NCI-H2227 treated with DMSO at 0.1 percent for 48 hours (cell line): Measurements from ENCODE around the gene ZCCHC17.
"Not testable (repeated sequence)": the region's sequence is repeated elsewhere in the genome, so short reads cannot be mapped to it uniquely, and the experiment has no call there.

Experiments used
- DNase-seq: peaks from one replicate; lab custom pipeline; 2025; lab: John Stamatoyannopoulos, UW

ZCCHC17 gene

DNA sequence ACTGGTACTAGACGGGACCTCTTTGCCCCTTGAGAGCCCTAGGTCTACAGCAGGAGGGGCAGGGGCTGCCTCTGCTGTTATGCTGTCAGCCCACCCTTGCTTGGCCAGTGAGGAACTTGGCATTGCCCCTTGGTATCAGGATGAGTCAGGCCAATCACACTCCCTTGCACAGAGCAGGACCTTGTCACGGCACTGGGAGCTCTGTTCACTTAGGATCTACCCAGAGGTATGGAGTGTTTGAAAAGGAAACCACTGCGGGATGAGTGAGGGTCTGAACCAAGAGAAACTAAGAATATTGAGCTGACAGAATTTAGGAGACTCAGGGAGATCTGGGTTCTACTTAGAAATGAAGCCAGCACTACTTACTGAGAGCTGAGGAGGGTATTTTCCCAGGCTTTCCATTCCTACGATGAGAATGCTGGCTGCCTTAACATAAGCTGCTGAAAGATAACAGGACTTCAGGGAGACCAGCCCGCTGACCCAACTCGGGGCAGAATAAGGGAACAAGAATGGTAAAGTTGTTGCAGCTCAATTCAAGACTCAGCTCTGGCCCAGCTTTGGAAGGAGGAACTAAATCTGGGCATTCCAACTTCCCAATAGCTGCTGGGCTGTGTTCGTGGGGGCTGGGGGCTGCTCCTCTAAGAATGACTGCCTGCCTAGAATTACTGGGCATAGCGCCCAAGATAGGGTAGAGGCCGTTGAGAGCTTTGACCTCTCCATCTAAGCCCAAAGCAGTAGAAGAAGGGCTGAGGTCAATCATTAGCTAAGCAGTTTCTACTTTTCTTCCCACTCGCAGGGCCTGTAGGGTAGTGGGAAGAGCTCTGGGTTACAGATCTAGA lies 74.5 kb downstream of the ZCCHC17 start:
- DNase-seq: no peak

DNA sequence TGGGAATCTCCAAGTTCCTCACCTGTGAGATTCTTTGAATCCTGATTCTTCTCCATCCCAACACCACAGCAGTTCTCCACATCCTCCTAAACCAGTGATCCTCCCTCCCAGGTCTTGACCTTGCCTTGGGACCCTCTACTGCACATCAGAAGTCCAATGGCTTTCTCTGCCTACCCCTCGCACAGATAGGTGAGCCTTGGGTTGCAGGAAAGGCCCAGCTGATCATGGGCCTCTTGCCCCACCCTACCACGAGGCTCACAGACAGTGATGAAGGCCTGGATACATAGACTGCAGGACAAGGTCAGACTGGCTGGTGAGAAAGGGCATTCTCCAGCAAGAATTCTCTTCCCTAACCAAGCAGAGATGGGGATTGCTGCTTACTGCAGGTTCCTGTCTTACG lies 75.2 kb downstream of the ZCCHC17 start:
- DNase-seq: no peak

DNA sequence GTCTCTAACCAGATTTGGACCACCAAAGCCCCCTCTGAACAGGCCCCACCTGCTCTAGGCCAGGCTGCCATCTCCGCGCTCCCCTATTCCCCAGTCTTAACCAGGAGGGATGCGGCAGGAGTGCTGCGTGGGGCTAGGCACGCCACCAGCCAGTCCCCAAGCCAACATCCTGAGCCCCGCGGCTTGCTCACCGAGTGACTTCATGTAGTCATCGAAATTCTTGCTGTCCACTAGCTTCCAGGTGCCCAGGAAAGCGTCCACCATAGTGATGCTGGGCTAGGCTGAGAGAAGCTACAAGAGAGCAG lies 75.9 kb downstream of the ZCCHC17 start:
- DNase-seq: no peak

DNA sequence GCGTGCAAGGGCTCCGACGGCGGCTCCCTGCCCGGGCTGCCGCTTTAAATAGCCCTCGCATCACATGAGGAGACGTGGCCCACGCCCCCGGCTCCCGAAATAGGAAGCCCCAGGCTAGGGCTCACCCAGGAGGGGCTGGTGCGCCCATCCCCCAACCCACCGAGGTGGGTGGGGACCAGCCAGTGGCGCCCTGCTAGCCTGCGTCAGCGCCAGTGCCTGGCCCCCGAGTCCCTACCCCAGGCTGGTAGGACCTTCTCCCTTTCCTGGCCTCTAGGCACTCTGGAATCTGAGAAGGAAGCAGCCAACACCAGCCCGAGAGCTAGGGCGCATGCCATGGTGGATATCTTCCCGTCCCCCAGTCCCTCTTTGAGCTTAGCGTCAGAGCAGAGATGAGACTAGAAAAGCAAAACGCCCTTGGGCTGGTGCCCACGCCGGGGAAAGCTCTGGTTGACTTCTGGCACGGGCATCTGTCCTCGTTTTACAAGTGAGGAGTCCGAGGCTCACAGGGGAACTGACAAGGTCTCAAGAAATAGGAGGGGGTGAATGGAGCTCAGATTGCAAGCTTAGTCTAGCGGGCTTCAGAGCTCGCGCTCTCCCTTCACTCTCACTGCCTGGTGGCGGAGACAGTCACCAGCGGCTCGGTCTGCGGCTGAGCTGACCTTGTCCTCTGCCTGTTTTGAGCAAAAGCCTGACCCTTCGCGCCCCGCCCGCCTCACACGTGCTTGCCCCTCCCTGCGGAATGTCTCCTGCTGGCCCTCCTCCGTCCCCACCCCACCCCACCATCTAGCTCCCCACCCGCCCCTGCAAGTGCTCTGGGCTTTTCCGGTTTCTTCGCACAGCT lies 76.4 kb downstream of the ZCCHC17 start, which contains the start of gene FABP3:
FABP3 (minus strand) TSS at position 21 of the 841 bp plus-strand sequence. CDS start 62 bp downstream, outside the sequence.
- DNase-seq: peak; percentile 83

DNA sequence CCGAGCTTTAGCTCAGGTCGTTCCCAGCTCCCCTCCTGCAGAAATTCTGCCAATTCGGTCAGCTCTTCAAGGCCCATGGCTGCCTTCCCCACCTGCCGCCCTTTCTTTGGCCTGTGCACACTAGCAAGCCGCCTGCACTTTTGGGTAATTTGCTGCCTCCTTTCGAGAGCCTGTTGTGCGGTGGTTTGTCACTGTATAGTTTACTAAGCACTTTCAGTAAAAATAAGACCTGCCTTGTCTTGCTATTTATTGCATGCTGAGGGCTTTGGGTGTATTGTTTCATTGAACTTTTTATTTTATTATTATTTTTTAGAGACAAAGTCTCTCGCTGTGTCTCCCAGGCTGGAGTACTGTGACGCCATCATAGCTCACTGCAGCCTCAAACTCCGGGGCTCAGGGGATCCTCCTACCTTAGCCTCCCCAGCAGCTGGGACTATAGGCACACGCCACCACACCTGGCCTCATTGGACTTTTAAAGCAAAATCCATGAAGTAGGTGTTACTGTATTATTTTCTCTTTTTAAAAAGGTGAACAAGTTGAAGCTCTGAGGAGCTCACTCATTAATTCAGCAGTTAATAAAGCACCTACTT lies 77.2 kb downstream of the ZCCHC17 start:
- no peak for DNase-seq

DNA sequence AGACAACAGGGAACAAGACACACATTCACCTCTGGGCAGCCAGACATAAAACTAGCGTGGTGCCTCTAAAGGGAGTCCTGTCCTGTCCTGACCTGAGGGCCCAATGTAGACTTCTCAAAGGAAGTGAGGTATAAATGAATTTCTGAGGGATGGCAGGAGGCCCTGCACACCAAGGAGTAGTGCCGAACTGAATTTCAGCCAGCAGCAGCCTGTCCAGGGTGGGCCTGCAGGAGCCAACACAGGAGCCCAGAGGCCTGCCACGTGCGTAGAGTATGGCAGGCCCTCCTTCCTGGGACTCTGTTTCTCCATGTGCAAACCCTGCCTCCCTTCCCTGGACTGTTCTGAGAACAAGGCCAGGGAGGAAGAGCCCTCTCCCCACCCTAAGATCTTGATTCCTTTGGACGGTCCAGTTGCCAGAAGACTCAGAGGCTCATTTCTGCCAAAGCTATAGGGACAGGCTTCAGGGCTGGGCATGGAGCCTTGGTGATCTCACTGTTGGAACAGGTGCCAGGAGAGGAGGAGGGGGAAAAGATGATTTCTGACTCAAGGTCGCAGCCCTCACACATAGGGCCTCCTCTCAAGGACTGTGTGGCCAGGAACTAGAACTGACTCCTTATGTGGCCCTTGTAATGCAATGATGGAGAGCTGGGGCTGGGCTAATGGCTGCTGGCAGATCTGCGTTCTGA lies 77.8 kb downstream of the ZCCHC17 start:
- DNase-seq: no peak

DNA sequence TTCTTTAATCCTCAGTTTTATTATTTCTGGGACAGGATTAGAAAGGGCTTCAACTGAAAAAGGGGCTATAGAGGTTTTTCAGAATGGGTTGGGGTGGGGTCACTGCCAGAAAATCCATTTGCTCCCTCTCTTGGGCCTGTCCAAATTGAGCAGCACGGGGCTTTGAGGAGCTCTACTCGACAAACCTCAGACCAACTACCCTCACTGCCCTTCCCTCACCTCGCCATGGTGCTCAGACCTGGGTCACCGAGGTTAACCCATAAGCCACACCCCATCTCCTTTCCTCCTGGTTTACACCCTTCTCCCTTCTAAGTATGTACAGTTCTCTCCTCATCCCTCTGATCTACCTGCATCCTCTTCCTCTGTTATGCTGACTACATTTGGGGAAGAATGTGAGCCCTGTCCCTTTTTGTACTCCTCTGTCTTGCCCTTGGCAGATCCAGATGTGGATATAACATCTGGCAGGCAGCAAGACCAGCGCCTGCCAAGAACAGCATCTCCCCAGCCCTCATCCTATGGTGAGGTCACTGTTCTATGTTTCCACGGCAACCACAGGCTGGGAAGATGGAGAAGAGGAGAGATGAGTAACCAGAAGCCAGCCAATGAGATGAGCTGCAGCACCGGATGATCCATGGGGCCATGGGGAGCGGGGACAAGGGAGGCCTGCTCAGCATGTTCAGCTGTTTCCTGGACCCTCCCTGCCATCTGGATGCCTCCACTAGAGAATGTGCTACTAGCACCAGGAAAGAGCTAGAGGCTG lies 79.7 kb downstream of the ZCCHC17 start:
- peak; percentile 79 for DNase-seq

DNA sequence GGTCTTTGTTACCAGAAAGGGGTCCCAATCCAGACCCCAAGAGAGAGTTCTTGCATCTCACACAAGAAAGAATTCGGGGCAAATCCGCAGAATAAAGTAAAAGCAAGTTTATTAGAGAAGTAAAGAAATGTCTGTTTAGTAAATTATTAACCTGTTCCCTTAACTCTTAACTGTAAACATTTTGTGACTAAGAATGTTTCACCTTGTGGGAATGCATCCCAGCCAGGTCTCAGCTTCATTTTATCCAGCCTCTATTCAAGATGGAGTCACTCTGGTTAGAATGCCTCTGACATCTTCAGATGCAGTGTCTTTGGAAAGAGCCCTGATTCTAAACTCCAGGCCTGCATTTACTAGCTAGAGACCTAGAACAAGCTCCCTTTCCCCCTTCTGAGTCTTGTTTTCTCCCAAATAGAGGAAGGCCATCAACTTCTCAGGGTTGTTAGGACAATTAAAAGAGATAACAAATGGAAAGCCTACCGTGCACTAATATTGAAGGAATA lies 80.6 kb downstream of the ZCCHC17 start:
- DNase-seq: no peak

DNA sequence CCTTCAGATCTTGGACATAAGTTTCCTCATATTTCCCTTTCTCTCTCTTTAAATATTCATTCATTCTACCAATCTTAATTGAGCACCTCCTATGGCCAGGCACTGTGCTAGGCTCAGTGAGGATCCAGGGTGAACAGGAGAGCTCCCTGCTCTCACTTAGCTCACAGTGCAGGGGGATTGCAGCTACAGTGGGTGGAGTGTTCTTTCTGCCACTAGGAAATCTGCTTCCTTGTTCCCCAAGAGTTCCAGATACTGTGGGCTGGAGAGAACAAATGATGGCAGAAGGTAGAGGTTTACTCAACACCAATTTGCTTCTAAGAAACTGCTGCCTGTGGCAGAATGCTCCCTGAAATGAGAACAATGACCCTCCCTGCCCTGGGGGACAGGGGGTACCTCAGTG lies 81.2 kb downstream of the ZCCHC17 start:
- no peak for DNase-seq

DNA sequence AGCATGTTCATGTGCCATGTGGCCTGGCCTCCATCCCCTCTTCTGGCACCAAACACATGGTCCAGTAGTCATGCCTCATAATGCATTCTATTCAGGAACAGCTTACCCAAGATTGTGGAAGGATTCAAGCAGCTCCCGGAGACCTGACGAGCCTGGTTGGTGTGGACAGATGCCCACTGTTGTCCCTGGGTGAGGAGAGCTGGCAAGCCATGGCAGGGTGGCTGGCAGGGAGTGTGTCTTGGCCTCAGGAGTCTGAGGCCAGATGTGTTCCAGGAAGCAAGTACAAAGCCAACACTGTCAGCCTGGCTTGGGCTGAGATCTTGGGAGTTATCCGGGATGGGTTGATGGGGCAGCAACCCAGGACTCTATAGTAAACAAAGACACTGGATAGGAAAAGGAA lies 83.3 kb downstream of the ZCCHC17 start:
- DNase-seq: no peak

DNA sequence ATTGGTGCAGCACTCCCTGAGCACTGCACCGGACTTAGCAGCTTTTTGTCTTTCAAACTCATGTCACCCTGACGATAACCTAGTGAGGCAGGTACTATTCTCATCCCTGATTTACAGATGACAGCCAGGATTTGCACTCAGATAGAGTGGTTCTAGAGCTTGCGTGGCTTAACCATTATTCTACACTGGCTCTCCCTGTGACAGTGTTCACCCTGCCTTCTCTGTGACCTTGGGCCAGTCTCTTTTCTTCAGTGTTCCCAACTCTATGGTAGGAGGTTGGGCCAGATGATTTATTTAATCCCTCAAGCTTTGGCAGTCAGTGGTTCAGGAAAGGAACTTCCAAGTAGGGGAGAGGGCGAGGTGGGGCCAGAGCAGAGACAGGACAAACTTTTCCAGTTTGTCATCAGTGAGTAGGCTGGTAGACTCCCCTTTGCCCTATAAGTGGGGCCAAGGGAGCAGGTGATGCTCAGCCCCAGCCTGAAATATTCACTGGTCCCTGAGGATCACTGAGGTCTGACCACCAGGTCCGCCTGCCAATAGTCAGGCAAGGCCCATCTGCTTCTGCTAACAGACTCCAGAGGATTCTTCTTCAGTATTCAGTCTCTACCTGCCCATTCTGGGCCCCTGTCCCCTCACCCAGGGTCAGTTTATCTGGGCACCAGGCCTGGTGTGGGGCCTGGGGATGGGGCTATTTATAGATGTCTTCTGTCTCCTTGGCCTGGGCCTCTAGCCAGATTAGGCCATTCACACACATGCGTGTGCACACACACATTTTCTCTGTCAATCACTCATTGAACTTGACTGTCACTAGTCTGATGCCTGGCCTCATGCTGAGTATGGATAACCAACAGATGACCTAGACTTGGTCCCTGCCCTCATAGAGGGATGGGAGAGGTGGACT lies 84.8 kb downstream of the ZCCHC17 start:
- no peak for DNase-seq

DNA sequence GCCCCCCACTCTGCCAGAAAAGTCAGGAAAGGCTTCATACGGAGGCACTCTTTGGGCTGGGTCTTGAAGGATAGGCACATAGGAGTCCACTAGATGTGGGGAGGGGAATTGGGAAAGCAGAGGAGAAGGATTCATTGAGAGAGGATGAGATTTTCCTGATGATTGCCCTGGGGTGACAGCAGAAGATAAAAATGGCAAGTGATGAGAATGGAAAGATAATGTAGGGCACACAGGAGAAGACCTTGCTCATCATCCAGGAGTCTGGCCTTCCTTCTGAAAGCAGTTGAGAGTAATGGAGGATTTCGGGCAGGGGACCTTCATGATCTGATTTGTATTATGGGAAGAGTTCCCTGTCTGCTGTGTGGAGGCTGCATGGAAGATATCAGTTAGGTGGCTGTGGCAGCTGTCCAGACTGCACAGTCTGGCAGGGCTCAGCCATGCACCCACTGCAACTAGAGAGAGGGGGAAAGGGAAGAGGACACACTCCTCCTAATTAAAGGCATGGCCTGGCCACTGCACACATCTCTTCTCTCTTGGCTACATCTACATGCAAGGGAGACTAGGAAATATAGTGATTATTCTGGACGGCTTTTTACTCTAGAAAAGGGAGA lies 85.7 kb downstream of the ZCCHC17 start:
- no peak for DNase-seq

DNA sequence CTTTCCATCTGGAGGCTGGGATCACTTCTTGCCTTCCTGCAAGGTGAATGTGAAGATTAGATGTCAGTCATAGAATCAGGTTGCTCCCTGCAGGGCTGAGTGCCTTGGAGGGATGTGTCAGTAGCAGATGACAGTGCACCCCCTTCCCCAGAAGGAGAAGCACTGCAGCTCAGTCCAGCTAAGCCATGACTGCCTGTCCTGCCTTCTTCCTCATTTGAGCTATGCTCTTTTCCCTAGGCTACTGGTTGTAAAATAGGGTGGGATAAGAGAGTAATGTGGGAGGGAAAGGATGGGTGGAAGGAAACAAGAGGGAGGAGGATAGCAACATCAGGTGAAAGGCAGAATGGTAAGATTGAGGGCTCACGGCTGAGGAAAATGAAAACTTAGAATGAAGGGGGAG lies 87.1 kb downstream of the ZCCHC17 start:
- no peak for DNase-seq

DNA sequence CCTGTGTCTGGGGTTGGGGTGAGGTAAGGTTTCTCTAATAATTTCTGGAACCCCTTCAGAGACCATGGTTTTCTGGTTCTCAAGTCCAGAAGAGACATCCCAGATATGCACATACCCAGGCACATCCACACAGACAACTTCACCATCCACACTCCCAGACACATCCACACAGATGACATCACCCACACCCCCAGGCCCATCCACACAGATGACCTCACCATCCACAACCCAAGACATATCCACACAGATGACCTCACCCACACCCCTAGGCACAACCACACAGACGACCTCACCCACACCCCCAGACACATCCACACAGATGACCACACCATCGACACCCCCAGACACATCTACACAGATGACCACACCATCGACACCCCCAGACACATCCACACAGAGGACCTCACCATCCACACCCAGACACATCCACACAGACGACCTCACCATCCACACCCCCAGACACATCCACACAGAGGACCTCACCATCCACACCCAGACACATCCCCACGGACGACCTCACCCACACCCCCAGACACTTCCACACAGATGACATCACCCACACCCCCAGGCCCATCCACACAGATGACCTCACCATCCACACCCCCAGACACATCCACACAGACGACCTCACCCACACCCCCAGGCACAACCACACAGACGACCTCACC lies 89.9 kb downstream of the ZCCHC17 start:
- not testable (repeated sequence) for DNase-seq

DNA sequence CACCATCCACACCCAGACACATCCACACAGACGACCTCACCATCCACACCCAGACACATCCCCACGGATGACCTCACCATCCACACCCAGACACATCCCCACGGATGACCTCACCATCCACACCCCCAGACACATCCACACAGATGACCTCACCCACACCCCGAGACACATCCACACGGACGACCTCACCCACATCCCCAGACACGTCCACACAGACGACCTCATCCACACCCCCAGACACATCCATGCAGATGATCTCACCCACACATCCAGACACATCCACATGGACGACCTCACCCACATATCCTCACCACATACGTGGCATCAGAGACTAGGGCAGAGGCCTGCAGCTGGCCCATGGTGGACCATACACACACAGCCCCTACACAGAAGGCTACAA lies 90.8 kb downstream of the ZCCHC17 start:
- no peak for DNase-seq

DNA sequence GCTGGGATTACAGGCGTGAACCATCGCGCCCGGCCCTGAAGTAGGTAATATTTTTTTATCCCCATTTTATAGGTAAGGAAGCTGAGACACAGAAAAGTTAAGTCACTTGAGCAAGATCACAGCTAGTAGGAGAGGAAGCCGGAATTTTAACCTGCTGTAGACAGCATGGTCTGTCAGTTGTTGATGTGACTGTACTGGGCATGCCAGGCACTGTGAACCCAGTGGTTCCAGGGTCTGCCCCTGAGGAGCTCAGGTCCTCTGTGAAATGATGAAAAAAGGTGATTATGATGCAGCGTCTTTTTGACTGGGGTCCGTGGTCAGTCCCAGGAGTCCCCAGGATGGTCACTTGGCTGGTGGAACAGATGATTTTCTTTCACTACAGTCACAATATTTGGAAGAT lies 92.8 kb downstream of the ZCCHC17 start:
- no peak for DNase-seq

DNA sequence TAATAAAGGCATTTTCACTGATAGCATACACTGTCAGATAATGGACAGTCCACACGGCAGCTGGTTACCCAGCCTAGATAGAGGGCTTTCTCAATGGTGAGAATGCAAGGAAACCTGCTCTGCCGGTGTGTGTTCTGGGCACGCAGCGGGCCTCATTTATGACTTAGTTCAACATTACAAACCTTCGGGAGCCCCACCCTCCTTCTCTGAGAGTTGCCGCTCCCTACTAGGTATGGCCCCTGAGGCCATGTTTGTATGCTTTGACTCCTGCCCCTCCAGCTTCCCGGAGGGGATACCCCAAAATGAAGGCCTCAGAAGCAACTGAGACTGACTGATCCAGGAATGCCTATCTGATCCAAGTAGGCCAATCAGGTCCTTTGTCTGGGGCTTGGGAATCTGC lies 93.2 kb downstream of the ZCCHC17 start:
- no peak for DNase-seq

DNA sequence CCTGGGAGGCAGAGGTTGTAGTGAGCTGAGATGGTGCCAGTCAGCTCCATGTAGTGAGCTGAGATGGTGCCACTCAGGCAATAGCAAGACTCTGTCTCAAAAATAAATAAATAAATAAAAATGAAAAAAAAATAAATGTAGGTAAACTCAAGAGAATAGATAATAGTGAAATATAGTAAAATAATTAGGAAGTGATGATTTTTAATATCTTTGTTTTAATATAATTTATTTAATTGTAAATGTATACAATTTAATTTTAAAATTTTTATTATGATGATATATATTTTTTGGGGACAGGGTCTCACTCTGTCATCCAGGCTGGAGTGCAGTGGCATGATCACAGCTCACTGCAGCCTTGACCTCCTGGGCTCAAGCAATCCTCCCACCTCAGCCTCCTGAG lies 96.6 kb downstream of the ZCCHC17 start:
- no peak for DNase-seq

DNA sequence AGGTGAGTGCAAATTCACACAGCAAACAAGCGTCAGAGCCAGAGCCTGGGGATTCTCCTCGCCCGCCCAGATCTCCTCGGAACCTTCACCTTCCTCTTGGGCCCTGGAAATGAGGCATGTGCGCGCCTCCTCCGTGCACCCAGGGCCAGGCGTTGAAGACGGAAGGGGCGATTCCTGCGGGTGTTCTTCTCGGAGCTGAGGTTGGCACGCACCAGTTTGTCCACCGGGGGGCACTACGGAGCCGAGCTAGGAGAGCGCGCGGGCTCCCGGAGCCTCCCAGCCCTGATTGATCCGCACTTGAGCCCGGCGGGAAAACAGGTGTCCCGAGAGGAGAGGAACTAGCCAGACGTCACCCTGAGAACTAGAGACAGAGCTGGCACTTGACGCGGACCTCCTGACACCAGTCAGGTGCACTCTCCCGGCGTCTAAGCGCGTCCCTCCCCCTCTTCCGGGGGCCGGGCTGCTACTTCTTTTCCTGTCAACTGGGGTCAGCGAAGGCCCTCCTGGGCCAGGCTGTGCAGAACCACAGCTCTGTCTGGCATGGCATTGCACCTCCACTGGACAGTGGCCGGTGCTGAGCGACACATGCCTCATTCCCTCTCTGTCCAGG lies 97.9 kb downstream of the ZCCHC17 start:
- DNase-seq: peak; percentile 80
